GM23248 (cell line): ENCODE results near the gene NUDCD3. TPM values are rescaled to one million over a fixed set of nuclear protein-coding genes. Genes with fewer than 3 reads are reported as not detected.

Experiments used
- DNase-seq: peaks from one replicate; pipeline ENCODE4 v3.0.0-alpha.2; 2015
- H2AFZ ChIP-seq: fragments of 200-600 bp; sonication (generic); 2 replicates; pipeline ENCODE4 v1.6.1; 2016; ENCODE audit warnings: antibody characterized with exemption
- H3F3A ChIP-seq: fragments of 200-600 bp; sonication (generic); 2 replicates; pipeline ENCODE4 v1.6.1; 2016; ENCODE audit warnings: mild to moderate bottlenecking, antibody characterized with exemption, mixed run types; ENCODE audit not compliant: insufficient read depth
- H3K27ac ChIP-seq: fragments of 200-600 bp; sonication (generic); 2 replicates; pipeline ENCODE4 v1.5.1; 2016; ENCODE audit warnings: mild to moderate bottlenecking
- H3K27me3 ChIP-seq: fragments of 200-600 bp; sonication (generic); replicated peaks from 2 replicates; pipeline ENCODE4 v1.6.1; 2016; ENCODE audit warnings: mild to moderate bottlenecking; ENCODE audit not compliant: insufficient read depth
- H3K36me3 ChIP-seq: fragments of 200-600 bp; sonication (generic); 2 replicates; pipeline ENCODE4 v1.6.1; 2016; ENCODE audit warnings: low read depth, mild to moderate bottlenecking
- H3K4me1 ChIP-seq: fragments of 200-600 bp; sonication (generic); 2 replicates; pipeline ENCODE4 v1.6.1; 2016; ENCODE audit warnings: mild to moderate bottlenecking; ENCODE audit not compliant: insufficient read depth
- H3K4me2 ChIP-seq: fragments of 200-600 bp; sonication (generic); one replicate; pipeline ENCODE4 v1.6.1; 2016; ENCODE audit warnings: mild to moderate bottlenecking; ENCODE audit not compliant: unreplicated experiment
- H3K4me3 ChIP-seq: fragments of 200-600 bp; sonication (generic); 2 replicates; pipeline ENCODE4 v1.5.1; 2016; ENCODE audit warnings: mild to moderate bottlenecking
- H3K79me2 ChIP-seq: fragments of 200-600 bp; sonication (generic); 2 replicates; pipeline ENCODE4 v1.6.1; 2016; ENCODE audit warnings: mild to moderate bottlenecking; ENCODE audit not compliant: insufficient read depth
- H3K9ac ChIP-seq: fragments of 200-600 bp; sonication (generic); 2 replicates; pipeline ENCODE4 v1.6.1; 2016; ENCODE audit warnings: mild to moderate bottlenecking
- H3K9me2 ChIP-seq: fragments of 200-600 bp; sonication (generic); 2 replicates; pipeline ENCODE4 v1.6.1; 2016; ENCODE audit warnings: mixed run types, mild to moderate bottlenecking, moderate library complexity; ENCODE audit not compliant: insufficient read depth
- H3K9me3 ChIP-seq: fragments of 200-600 bp; sonication (generic); one replicate; pipeline ENCODE4 v1.6.1; 2017; ENCODE audit warnings: low read depth
- H4K20me1 ChIP-seq: fragments of 200-600 bp; sonication (generic); 2 replicates; pipeline ENCODE4 v1.6.0; 2016; ENCODE audit not compliant: insufficient read depth
- EZH2 ChIP-seq: fragments of 200-600 bp; sonication (generic); IDR thresholded peaks from 2 replicates; pipeline ENCODE4 v1.6.1; 2018; ENCODE audit warnings: antibody characterized with exemption, mild to moderate bottlenecking; ENCODE audit not compliant: insufficient read depth, poor library complexity, severe bottlenecking
- EZH2phosphoT487 ChIP-seq: fragments of 200-600 bp; sonication (generic); IDR thresholded peaks from 2 replicates; pipeline ENCODE4 v1.6.1; 2018; ENCODE audit warnings: antibody characterized with exemption, moderate library complexity, mild to moderate bottlenecking, low read depth; ENCODE audit not compliant: insufficient read depth
- WGBS, 2 experiments: methylation state at CpG; one replicate each; pipeline ENCODE4 v1.1.6; 2015 to 2017; ENCODE audit warnings: low lambda C conversion rate in 2 of 2, low coverage in 1 of 2; ENCODE audit errors: missing lambda C conversion rate in 2 of 2; 5-methylcytosine and 5-hydroxymethylcytosine counted together
- in situ Hi-C: fragments of 300-500 bp; cut with MboI; formaldehyde crosslinking; loops from 2 replicates; pipeline ENCODE4 v1.15.0; 2020
- polyA plus RNA-seq: library from polyadenylated mRNA; unstranded; fragments of >200 nt; fragmentation: Nextera tagmentation; extraction: Ambion mirVana; gene quantifications from 2 replicates; pipeline ENCODE4 v1.2.1, GENCODE V29; 2016
- total RNA-seq: library from RNA; depleted of rRNA; stranded (reverse); fragments of >200 nt; shearing (Covaris generic); gene quantifications from 2 replicates; pipeline ENCODE4 v1.2.3, GENCODE V29; 2014

The NUDCD3 gene
- total and polyA plus RNA-seq, 2 experiments from 2014 or later, result 56.7 to 79.1 TPM

- H3K27ac ChIP-seq, result no peak overlapping the region
- 90 to 94% methylated on average over 2 of the region's 2 CpGs for WGBS, 2 experiments
- no peaks in the 10 kb centered on the region for H3K36me3 ChIP-seq
- H3K27me3 ChIP-seq, result no peaks in the 10 kb centered on the region
- no peaks in the 10 kb centered on the region for H3K9me3 ChIP-seq
- no peak overlapping the region for H3K9ac ChIP-seq
- no peak for DNase-seq
- H3K4me2 ChIP-seq, result no peak overlapping the region
- H3K4me3 ChIP-seq, result no peak overlapping the region
- no peaks in the 10 kb centered on the region for H3K9me2 ChIP-seq
- no peak for TF ChIP-seq EZH2
- TF ChIP-seq EZH2phosphoT487, result no peak
- in situ Hi-C loops, result no loop called here
- H3K4me1 ChIP-seq, result peaks cover 8% of the 10 kb centered on the region
- no peaks in the 10 kb centered on the region for H4K20me1 ChIP-seq
- peaks cover 94% of the 10 kb centered on the region for H3K79me2 ChIP-seq
- peaks cover 6% of the 10 kb centered on the region; the same call in 1 of the 2 replicates for H3F3A ChIP-seq
- no peak overlapping the region for H2AFZ ChIP-seq
These were observed 36.1 kb downstream of the NUDCD3 start for GRCh38 chr7:44454348-44454747.

- Histone ChIP-seq H4K20me1 (no peaks in the 10 kb centered on the region), H3F3A (peaks cover 20% of the 10 kb centered on the region), H3K4me3 (no peak overlapping the region), H3K4me2 (no peak overlapping the region), H3K9me3 (no peaks in the 10 kb centered on the region), H3K79me2 (peaks cover 94% of the 10 kb centered on the region), H3K36me3 (no peaks in the 10 kb centered on the region), H3K9me2 (no peaks in the 10 kb centered on the region), H2AFZ (no peak overlapping the region), H3K27me3 (no peaks in the 10 kb centered on the region), H3K4me1 (peaks cover 23% of the 10 kb centered on the region), H3K27ac (no peak overlapping the region), H3K9ac (no peak overlapping the region)
- TF ChIP-seq EZH2, result no peak
- no peak for TF ChIP-seq EZH2phosphoT487
- WGBS, 2 experiments, result 97 to 99% methylated on average over 7 of the region's 7 CpGs
- no peak for DNase-seq
- in situ Hi-C loops, result no loop called here
These were observed 39.3 kb downstream of the NUDCD3 start for GRCh38 chr7:44451123-44451522.

GRCh38 chr7:44449584-44449928 is 40.9 kb downstream of the NUDCD3 start:
- DNase-seq, result peak; percentile 72
- H3K36me3 ChIP-seq, result no peaks in the 10 kb centered on the region
- no peaks in the 10 kb centered on the region for H3K9me2 ChIP-seq
- peak overlapping the region; percentile 16; the same call in 1 of the 2 replicates for H3K4me3 ChIP-seq
- no peaks in the 10 kb centered on the region for H3K27me3 ChIP-seq
- in situ Hi-C loops, result no loop called here
- H3K4me1 ChIP-seq, result peaks cover 23% of the 10 kb centered on the region
- H3K9me3 ChIP-seq, result no peaks in the 10 kb centered on the region
- 5 to 6% methylated on average over 1 of the region's 1 CpG for WGBS, 2 experiments
- no peaks in the 10 kb centered on the region for H4K20me1 ChIP-seq
- peaks cover 20% of the 10 kb centered on the region for H3F3A ChIP-seq
- H3K79me2 ChIP-seq, result peaks cover 96% of the 10 kb centered on the region
- H3K9ac ChIP-seq, result peak overlapping the region; percentile 43
- H3K4me2 ChIP-seq, result peak overlapping the region; percentile 39
- H3K27ac ChIP-seq, result peak overlapping the region; percentile 75
- H2AFZ ChIP-seq, result no peak overlapping the region
- TF ChIP-seq EZH2phosphoT487 (no peak), EZH2 (no peak)

- Histone ChIP-seq H3K79me2 (peaks cover 96% of the 10 kb centered on the region), H3K9me3 (no peaks in the 10 kb centered on the region), H4K20me1 (no peaks in the 10 kb centered on the region), H3K9ac (peak overlapping the region; percentile 43), H3K27ac (peak overlapping the region; percentile 75), H2AFZ (no peak overlapping the region), H3K4me3 (peak overlapping the region; percentile 16; the same call in 1 of the 2 replicates), H3K4me1 (peaks cover 23% of the 10 kb centered on the region), H3K36me3 (no peaks in the 10 kb centered on the region), H3K4me2 (peak overlapping the region; percentile 39), H3K27me3 (no peaks in the 10 kb centered on the region), H3F3A (peaks cover 20% of the 10 kb centered on the region), H3K9me2 (no peaks in the 10 kb centered on the region)
- TF ChIP-seq EZH2 (no peak), EZH2phosphoT487 (no peak)
- DNase-seq, result peak; percentile 61
- in situ Hi-C loops, result no loop called here
- 36 to 37% methylated on average over 4 of the region's 4 CpGs for WGBS, 2 experiments
These were observed 41.4 kb downstream of the NUDCD3 start for GRCh38 chr7:44448922-44449583.
